HepG2 (cell line): ENCODE measurements around the gene RPS8. TPM values are rescaled to one million over a fixed set of nuclear protein-coding genes. Genes with fewer than 3 reads are reported as not detected.
A peak's percentile ranks its signal among the peaks of the same experiment; 100 is the strongest.

Experiments
- ELK4 ChIP-seq: sonication (generic); formaldehyde crosslinking; IDR thresholded peaks from 2 replicates; pipeline ENCODE4 v1.9.0; 2021; ENCODE audit warnings: missing genetic modification reagents, borderline replicate concordance
- ESRRA ChIP-seq: sonication (generic); formaldehyde crosslinking; IDR thresholded peaks from 2 replicates; pipeline ENCODE4 v1.5.1; 2020; ENCODE audit warnings: mild to moderate bottlenecking, low read depth, missing genetic modification reagents
- HMGA1 ChIP-seq: sonication (generic); formaldehyde crosslinking; conservative IDR thresholded peaks from 2 replicates; pipeline ENCODE4 v1.4.0; 2020; ENCODE audit warnings: missing genetic modification reagents
- HNF1A ChIP-seq, 2 experiments: sonication (generic) in 1 of 2; formaldehyde crosslinking in 1 of 2; IDR thresholded peaks; 2 replicates each; pipeline versions ENCODE4 v1.4.0 to v1.6.1; 2016 to 2020; ENCODE audit warnings: borderline replicate concordance in 1 of 2, low read depth in 1 of 2, mild to moderate bottlenecking in 1 of 2, missing genetic modification reagents in 1 of 2
- IRF1 ChIP-seq: sonication (generic); formaldehyde crosslinking; IDR thresholded peaks from 2 replicates; pipeline ENCODE4 v1.4.0; 2020; ENCODE audit warnings: low read depth, mild to moderate bottlenecking, missing genetic modification reagents
- KLF15 ChIP-seq: sonication (generic); formaldehyde crosslinking; IDR thresholded peaks from 2 replicates; pipeline ENCODE4 v1.8.1; 2023; ENCODE audit warnings: borderline replicate concordance, mild to moderate bottlenecking, inconsistent platforms, missing genetic modification reagents, mixed read lengths
- MXD4 ChIP-seq: IDR thresholded peaks from 2 replicates; pipeline ENCODE4 v1.6.1; 2016; ENCODE audit warnings: mild to moderate bottlenecking, missing biosample characterization, missing genetic modification reagents
- NKX3-1 ChIP-seq: sonication (generic); formaldehyde crosslinking; IDR thresholded peaks from 2 replicates; pipeline ENCODE4 v1.5.0; 2020; ENCODE audit warnings: missing genetic modification reagents
- PITX1 ChIP-seq: sonication (generic); formaldehyde crosslinking; IDR thresholded peaks from 2 replicates; pipeline ENCODE4 v1.5.1; 2020; ENCODE audit warnings: mild to moderate bottlenecking, missing genetic modification reagents
- REST ChIP-seq, 2 experiments: IDR thresholded peaks; 2 replicates each; pipeline ENCODE4 v1.6.1; 2011 to 2012; ENCODE audit warnings: low read length in 2 of 2, borderline replicate concordance in 1 of 2, low read depth in 1 of 2, mild to moderate bottlenecking in 1 of 2, moderate library complexity in 1 of 2
- SMAD3 ChIP-seq: sonication (generic); formaldehyde crosslinking; IDR thresholded peaks from 2 replicates; pipeline ENCODE4 v1.4.0; 2020; ENCODE audit warnings: missing genetic modification reagents
- ZNF138 ChIP-seq: sonication (generic); formaldehyde crosslinking; IDR thresholded peaks from 2 replicates; pipeline ENCODE4 v1.5.0; 2020; ENCODE audit warnings: mild to moderate bottlenecking, low read depth, missing genetic modification reagents
- ZNF17 ChIP-seq: sonication (generic); formaldehyde crosslinking; IDR thresholded peaks from 2 replicates; pipeline ENCODE4 v1.5.0; 2020; ENCODE audit warnings: mild to moderate bottlenecking, missing genetic modification reagents
- ZNF331 ChIP-seq: sonication (generic); formaldehyde crosslinking; IDR thresholded peaks from 2 replicates; pipeline ENCODE4 v1.4.0; 2020; ENCODE audit warnings: missing genetic modification reagents
- ZNF766 ChIP-seq: sonication (generic); formaldehyde crosslinking; IDR thresholded peaks from 2 replicates; pipeline ENCODE4 v1.5.0; 2020; ENCODE audit warnings: missing genetic modification reagents, borderline replicate concordance
- ZNF782 ChIP-seq: sonication (generic); formaldehyde crosslinking; IDR thresholded peaks from 2 replicates; pipeline ENCODE4 v1.4.0; 2020; ENCODE audit warnings: missing genetic modification reagents, mild to moderate bottlenecking, borderline replicate concordance
- ZNF883 ChIP-seq: sonication (generic); formaldehyde crosslinking; IDR thresholded peaks from 2 replicates; pipeline ENCODE4 v1.5.1; 2020; ENCODE audit warnings: mild to moderate bottlenecking, missing genetic modification reagents; ENCODE audit errors: not compliant biosample characterization
- polyA plus RNA-seq, 8 experiments: library from polyadenylated mRNA; depleted of rRNA in 3 of 8; stranded (reverse) in 7 of 8; unstranded in 1 of 8; fragments of >200 nt; fragmentation: Illumina TruSeq in 4 of 8; extraction: Trizol in 4 of 8; gene quantifications; 2 replicates each; pipeline versions ENCODE4 v1.2.1 to v1.2.3, GENCODE V29; 2011 to 2016; ENCODE audit warnings: low read depth in 4 of 8, missing spikeins in 1 of 8, mixed read lengths in 1 of 8; ENCODE audit not compliant: insufficient read depth in 1 of 8
- total RNA-seq, 5 experiments: library from RNA; depleted of rRNA; stranded (reverse); fragments of >200 nt; fragmentation: Illumina TruSeq; extraction: Trizol; gene quantifications; 2 replicates each; pipeline ENCODE4 v1.2.3, GENCODE V29; 2016; ENCODE audit warnings: low read depth in 1 of 5

RPS8 gene
- total and polyA plus RNA-seq, 2 of the 13 experiments (the other 11 are each of a cell fraction or from before 2014, with no cell fraction given): 2,628 to 2,822 TPM

GRCh38 chr1:44739307-44740178 lies 35.8 kb upstream of the RPS8 start, which contains the start of gene KIF2C (continued):
- TF ChIP-seq HNF1A (IDR thresholded peaks at IDR 0.05; ENCODE audit: low read depth) (no peak; the same call in 1 of the 2 replicates), HNF1A (CRISPR knock-in tag; IDR thresholded peaks at IDR 0.05; ENCODE audit: borderline replicate concordance) (peak; percentile 40; the same call in 1 of the 2 replicates), HMGA1 (CRISPR knock-in tag) (no peak), KLF15 (CRISPR knock-in tag) (peak; percentile 36; the same call in 1 of the 2 replicates), IRF1 (no peak), ZNF766 (CRISPR knock-in tag) (0 out of 2 replicates have a peak, but pooled peaks have one; percentile 32), NKX3-1 (CRISPR knock-in tag) (0 out of 2 replicates have a peak, but pooled peaks have one; percentile 42), SMAD3 (CRISPR knock-in tag) (peak; percentile 81; the same call in 1 of the 2 replicates), ZNF138 (no peak), MXD4 (CRISPR knock-in tag) (peak; percentile 49; the same call in 1 of the 2 replicates), ESRRA (CRISPR knock-in tag) (peak; percentile 71; the same call in 1 of the 2 replicates), ELK4 (no peak), REST (IDR thresholded peaks at IDR 0.05; ENCODE audit: borderline replicate concordance in 1 of 2, low read depth in 1 of 2, low read length in 2 of 2) (no peak), ZNF331 (CRISPR knock-in tag) (peak; percentile 71), ZNF782 (CRISPR knock-in tag) (no peak), ZNF883 (CRISPR knock-in tag) (peak; percentile 48), ZNF17 (no peak), PITX1 (CRISPR knock-in tag) (peak; percentile 27; the same call in 1 of the 2 replicates)
